Skeletal muscle cell (primary cell): ENCODE results near the gene PSG4.
"Not testable (repeated sequence)": the region's sequence is repeated elsewhere in the genome, so short reads cannot be mapped to it uniquely, and the experiment has no call there.

Experiments
- DNase-seq: peaks from one replicate; pipeline ENCODE4 v3.0.0-alpha.2; 2010; ENCODE audit warnings: low read depth
- H3K4me3 ChIP-seq: 2 replicates; pipeline ENCODE4 v1.5.1; 2011; ENCODE audit warnings: low read depth, mild to moderate bottlenecking, control low read depth, low read length, moderate library complexity

PSG4 gene

GRCh38 chr19:43201891-43202290 lies 3.5 kb downstream of the PSG4 start:
- not testable (repeated sequence) for DNase-seq, H3K4me3 ChIP-seq

DNA sequence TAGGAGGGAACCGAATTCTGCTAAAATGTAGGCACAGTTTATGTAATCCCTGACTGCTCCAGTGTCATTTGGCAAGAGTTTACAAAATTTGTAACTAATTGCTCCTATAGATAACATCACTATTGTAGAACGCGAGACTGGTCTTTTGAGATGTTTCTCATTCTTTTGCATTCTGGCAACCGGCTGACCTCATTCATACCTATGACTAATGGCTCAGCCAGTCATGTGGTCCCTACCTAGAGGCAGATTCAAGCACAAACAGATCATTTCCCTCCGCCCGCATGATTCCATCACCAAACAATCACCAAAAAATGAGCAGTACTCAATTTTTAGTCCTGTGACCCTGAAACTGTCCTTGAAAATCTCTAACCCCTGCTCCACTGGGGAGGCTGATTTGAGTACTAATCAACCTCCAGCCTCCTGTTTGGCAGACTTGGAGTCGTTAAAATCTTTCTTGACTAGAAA lies 4.1 kb downstream of the PSG4 start:
- H3K4me3 ChIP-seq, DNase-seq: not testable (repeated sequence)

GRCh38 chr19:43198686-43199419 lies 6.6 kb downstream of the PSG4 start:
- not testable (repeated sequence) for H3K4me3 ChIP-seq, DNase-seq

DNA sequence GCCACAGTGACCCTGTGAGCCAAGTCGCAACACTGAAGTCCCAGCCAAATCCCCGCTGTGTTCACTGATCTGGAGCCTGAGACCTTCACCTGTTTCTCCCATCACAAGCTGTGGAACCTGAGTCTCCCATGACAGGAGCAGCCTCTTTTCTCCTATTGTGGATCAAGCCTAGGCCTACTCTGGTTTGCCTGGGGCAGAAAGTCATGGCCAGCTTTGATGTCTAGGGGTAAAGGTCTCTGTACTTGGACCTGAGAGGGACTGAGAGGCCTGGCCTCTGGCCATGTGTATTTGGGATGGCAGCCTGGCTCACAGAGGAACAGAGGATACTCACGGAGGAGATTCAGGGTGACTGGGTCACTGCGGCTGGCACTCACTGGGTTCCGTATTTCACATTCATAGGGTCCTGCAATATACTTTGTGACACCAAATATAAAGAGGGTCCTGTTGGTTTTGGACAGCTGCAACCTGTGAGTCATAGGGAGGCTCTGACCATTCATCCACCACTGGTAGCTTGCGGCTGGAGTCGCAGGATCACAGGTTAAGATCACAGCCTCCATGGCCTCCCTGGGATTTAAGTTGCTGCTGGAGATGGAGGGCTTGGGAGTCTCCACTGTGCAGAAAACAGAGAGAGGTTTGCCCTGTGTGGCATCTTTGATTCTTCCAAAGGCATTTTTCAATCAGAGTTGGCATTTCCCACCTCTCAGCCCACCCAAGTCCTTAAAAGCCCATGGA lies 7.6 kb downstream of the PSG4 start:
- H3K4me3 ChIP-seq, result not testable (repeated sequence)

DNA sequence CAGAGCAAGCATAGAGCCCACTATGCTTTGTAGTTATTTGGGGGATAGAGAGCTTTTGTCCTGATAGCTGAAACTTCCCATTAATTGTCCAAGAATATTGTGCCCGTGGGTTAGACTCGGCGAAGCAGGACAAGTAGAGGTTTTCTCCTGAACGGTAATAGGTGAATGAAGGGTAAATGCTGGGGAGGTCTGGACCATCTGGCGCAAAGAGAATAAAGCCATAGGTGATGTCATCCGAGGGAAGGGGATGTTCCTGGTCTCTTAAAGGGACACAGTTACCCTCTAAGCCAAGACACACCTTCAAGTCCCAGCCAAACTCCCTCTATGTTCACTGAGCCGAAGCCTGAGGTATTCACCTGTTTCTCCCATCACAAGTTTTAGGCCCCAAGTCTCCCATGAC lies 11.0 kb downstream of the PSG4 start:
- H3K4me3 ChIP-seq, DNase-seq: not testable (repeated sequence)

More for the DNA sequence above, 7.6 kb downstream of the PSG4 start:
- DNase-seq, result not testable (repeated sequence)

GRCh38 chr19:43192381-43193155 lies 12.9 kb downstream of the PSG4 start:
- DNase-seq, H3K4me3 ChIP-seq: not testable (repeated sequence)

GRCh38 chr19:43188092-43188491 lies 17.3 kb downstream of the PSG4 start:
- DNase-seq, H3K4me3 ChIP-seq: not testable (repeated sequence)

DNA sequence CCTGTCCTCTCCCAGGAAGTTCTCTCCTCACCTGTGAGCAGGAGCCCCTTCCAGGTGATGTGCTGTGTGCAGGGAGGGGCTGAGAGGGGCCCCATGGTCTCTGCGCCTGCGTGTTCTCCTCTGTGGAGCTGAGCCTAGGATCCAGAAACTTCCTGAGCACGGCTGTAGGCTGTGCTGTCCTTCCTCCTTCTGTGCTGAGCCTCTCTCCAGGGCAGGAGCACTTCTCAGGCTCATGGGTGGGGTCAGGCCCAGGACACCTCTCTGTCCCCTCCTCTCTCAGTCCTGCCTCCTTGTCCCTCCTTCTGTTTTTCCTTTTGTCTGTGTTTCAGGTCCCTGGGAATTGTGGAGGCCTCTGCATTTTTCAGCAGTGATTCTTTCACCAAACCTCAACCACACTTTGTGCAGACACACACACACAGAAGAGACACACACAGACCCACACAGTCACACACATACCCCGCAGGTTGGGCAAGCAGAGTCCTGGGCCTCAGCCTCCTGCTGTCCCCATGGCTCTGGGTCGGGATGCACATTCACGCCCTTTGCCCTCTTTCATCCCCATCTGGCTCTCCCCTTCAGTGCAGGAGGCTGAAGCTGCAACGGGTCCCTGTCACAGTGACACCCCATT lies 19.0 kb downstream of the PSG4 start, which contains the start of gene PSG5:
TSS of gene PSG5 (minus strand) at position 226 of the 625 bp plus-strand sequence. CDS start at position 95, 131 bp downstream.
- not testable (repeated sequence) for DNase-seq, H3K4me3 ChIP-seq

- DNase-seq, result peak; percentile 34
- not testable (repeated sequence) for H3K4me3 ChIP-seq
Measured at GRCh38 chr19:43181869-43182771, 23.3 kb downstream of the PSG4 start.

DNA sequence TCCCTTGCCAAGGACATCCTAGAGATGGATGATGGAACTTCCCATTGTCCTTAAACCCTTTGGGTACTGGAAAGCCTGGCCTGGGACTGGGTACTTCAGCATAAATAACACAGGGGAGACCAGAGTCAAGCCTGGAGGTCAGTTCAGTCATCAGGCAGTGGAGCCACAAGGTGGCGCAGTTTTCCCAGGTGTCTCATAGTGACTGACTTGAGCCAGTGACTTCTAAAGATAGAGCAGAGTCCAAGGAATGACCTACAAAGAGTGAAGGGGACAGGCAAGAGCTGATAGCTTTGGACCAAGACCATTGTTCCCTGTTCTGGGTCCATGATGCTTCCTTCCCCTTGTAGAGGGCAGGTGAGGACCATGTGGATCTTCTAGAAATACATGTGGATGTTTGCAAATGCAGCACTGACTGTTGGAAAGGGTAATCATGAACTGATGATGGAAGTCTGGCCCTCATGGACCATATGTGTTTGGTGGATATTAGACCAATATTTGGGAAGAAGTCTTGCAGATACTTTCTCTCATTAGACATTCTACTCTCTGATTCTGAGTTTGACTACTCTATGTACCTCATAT lies 25.8 kb downstream of the PSG4 start:
- H3K4me3 ChIP-seq, DNase-seq: not testable (repeated sequence)

DNA sequence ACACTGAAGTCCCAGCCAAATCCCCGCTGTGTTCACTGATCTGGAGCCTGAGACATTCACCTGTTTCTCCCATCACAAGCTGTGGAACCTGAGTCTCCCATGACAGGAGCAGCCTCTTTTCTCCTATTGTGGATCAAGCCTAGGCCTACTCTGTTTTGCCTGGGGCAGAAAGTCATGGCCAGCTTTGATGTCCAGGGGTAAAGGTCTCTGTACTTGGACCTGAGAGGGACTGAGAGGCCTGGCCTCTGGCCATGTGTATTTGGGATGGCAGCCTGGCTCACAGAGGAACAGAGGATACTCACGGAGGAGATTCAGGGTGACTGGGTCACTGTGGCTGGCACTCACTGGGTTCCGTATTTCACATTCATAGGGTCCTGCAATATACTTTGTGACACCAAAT lies 26.9 kb downstream of the PSG4 start:
- H3K4me3 ChIP-seq, DNase-seq: not testable (repeated sequence)

- not testable (repeated sequence) for H3K4me3 ChIP-seq, DNase-seq
Measured at GRCh38 chr19:43165906-43166305, 39.5 kb downstream of the PSG4 start.

DNA sequence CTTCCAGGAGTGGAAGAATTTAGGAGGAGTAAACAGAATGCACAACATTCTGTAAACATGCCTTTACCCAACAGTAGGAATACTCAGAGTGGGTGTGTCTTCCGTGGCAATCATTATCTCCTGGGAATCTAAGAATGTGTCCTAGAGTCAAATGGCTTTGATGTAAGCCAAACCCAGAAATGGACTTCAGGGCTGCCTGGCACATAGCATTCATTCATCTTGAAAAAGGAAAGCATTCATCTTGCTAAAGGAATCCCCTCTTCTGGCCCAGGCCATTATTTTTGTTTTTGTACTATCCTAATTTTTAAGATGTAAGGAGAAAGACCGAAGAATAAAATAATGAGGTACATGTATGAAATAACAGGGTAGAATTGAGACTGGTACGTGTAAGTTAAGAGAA lies 42.3 kb downstream of the PSG4 start:
- not testable (repeated sequence) for H3K4me3 ChIP-seq, DNase-seq

DNA sequence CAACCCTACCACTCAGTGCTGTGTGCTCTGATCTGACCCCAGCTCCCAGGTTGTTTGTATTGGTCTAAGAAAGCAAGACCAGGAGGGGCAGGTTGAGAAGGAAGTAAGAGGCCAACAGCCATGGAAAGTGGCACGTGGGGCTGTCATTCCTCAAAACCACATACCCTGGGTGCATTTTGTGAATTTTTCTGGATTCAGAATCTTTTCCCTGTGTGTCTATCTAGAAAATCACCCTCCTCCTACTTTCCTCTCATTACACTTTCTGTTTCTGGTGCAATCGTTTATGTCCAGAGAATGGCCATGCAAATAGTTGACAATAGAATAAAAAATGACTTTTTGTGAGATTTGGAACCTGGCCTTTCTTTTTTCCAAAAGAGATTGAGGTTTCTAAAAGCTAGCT lies 43.2 kb downstream of the PSG4 start:
- H3K4me3 ChIP-seq, DNase-seq: not testable (repeated sequence)

- no peak overlapping the region for H3K4me3 ChIP-seq
- no peak for DNase-seq
Measured at GRCh38 chr19:43152214-43152613, 53.2 kb downstream of the PSG4 start.

DNA sequence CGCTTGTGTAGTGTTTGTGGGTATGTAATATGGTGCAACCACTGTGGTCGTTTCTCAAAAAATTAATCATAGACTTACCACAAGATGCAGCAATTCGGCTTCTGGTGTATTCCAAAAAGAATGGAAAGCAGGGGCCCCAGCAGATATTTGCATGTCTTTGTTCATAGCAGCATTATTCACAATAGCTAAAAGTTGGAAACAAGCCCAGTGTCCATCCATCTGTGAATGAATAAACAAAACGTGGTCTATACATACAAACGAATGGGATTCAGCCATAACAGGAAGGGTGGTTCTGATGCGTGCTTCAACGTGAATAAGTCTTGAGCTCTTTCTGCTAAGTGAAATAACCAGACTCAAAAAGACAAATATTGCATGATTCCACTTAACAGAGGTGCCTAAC lies 55.6 kb downstream of the PSG4 start:
- not testable (repeated sequence) for H3K4me3 ChIP-seq
- DNase-seq, result peak; percentile 7

DNA sequence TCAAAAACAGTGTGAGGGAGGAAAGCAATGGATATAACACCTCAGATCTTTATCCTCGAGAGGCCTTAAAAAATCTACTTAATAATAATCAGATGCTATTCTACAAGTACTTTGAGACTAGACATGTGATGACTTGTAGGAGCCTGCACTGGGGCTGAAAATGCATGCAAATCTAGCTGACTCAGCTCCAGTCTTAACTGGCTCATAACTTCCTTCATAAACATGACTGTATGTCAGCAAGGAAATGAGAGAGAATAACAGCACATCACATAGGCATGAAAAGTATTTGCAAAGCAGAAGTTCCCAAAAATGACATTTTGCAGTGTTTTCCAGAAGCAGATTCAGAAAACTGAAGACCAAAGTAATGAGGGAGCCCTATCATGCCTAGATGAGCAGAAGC lies 57.2 kb downstream of the PSG4 start:
- DNase-seq, result peak; percentile 13
- no peak overlapping the region for H3K4me3 ChIP-seq
